Uterus (tissue), 4 donors: ENCODE data around the gene CAPNS1. TPM values are rescaled to one million over a fixed set of nuclear protein-coding genes. Genes with fewer than 3 reads are reported as not detected.
"Not testable (repeated sequence)": the region's sequence is repeated elsewhere in the genome, so short reads cannot be mapped to it uniquely, and the experiment has no call there.

Source experiments
- DNase-seq, 2 donors: peaks; one replicate each; pipeline ENCODE4 v3.0.0-alpha.2; 2019 to 2020
- H3K27ac ChIP-seq, 2 donors: fragments of 200-600 bp; sonication (generic); 1 replicate in 1 of 2; 2 replicates in 1 of 2; pipeline ENCODE4 v1.5.1; 2016 to 2018
- H3K27me3 ChIP-seq, 2 donors: fragments of 200-600 bp; sonication (generic); one replicate each; pipeline ENCODE4 v1.5.1; 2018 to 2019; ENCODE audit warnings: control low read depth in 1 of 2
- H3K36me3 ChIP-seq, 2 donors: fragments of 200-600 bp; sonication (generic); one replicate each; pipeline ENCODE4 v1.5.1; 2019; ENCODE audit warnings: control low read depth in 1 of 2
- H3K4me1 ChIP-seq, 2 donors: fragments of 200-600 bp; sonication (generic); one replicate each; pipeline ENCODE4 v1.5.1; 2018 to 2019; ENCODE audit warnings: control low read depth in 1 of 2
- H3K4me3 ChIP-seq, 2 donors: fragments of 200-600 bp; sonication (generic); 1 replicate in 1 of 2; 2 replicates in 1 of 2; pipeline ENCODE4 v1.5.1; 2018 to 2019; ENCODE audit warnings: mild to moderate bottlenecking in 1 of 2
- H3K9me3 ChIP-seq, 2 donors: fragments of 200-600 bp; sonication (generic); one replicate each; pipeline ENCODE4 v1.5.1; 2019; ENCODE audit warnings: control low read depth in 1 of 2
- POLR2A ChIP-seq, 2 donors: fragments of 450-650 bp; IDR thresholded peaks; one replicate each; pipeline ENCODE4 v1.6.1; 2016; ENCODE audit warnings: antibody characterized with exemption in 2 of 2, mild to moderate bottlenecking in 1 of 2, moderate library complexity in 1 of 2
- intact Hi-C: fragments of 100-400 bp; cut with DNase I; formaldehyde crosslinking; loops from one replicate; pipeline ENCODE4 v1.15.1; 2023; ENCODE audit warnings: low total_unique reads
- total RNA-seq, 4 donors: library from RNA; depleted of rRNA in 3 of 4; stranded (reverse); fragments of >200 nt in 3 of 4; gene quantifications; one replicate each; pipeline versions ENCODE4 v1.1.0 to v1.2.4, GENCODE V29; 2014 to 2023
- TF ChIP-seq, protein P1 (sequence below), 4 experiments: fragments of 200-600 bp in 2 of 4; fragments of 450-650 bp in 2 of 4; sonication (generic) in 2 of 4; IDR thresholded peaks; one replicate each; pipeline ENCODE4 v1.5.1; 2016 to 2019; ENCODE audit warnings: antibody characterized with exemption in 4 of 4, mild to moderate bottlenecking in 2 of 4, moderate library complexity in 1 of 4
- donor health status: DM: yes; HTN: yes; CAD: no.

Gene CAPNS1
- total RNA-seq, 4 donors from 2014 or later: 134 to 511 (median 179) TPM

DNA sequence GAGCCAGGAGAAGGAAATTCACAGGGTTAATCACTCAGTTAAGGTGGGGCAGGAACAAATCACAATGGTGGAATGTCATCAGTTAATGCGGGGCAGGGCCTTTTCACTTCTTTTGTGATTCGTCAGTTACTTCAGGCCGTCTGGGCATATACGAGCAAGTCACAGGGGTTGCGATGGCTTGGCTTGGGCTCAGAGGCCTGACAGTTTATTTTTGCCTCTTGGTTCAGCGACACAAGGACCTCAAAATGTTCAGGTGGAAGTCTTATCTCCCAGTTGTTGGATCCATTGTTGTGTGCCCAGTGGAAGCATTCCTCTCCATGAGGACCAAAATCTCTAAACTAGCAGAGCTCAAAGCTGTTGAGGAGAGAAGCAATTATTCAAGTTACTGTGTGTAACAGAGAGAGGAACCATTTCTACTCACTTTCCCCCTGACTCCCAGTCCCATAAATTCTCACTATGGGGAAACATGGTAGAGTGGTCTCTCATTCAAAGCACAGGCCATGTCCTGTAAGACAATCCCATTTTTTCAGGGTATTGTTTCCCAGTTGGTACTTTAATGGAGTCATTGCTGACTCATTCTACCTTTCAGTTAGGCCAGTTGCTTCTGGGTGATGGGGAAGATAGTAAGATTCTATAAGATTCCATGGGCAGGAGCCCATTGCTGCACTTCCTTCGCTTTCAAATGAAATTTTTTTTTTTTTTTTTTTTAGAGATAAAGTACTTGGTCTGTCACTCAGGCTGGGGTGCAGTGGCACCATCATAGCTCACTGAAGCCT is 21.1 kb downstream of the CAPNS1 start:
- no peak for DNase-seq
- no peak overlapping the region for H3K27ac ChIP-seq
- no peaks in the 10 kb centered on the region for H3K27me3 ChIP-seq
- intact Hi-C loops: no loop called here
- no peaks in the 10 kb centered on the region for H3K9me3 ChIP-seq
- H3K4me1 ChIP-seq: no peaks in the 10 kb centered on the region
- TF ChIP-seq POLR2A (IDR thresholded peaks at IDR 0.05): no peak
- TF ChIP-seq, protein P1, sequence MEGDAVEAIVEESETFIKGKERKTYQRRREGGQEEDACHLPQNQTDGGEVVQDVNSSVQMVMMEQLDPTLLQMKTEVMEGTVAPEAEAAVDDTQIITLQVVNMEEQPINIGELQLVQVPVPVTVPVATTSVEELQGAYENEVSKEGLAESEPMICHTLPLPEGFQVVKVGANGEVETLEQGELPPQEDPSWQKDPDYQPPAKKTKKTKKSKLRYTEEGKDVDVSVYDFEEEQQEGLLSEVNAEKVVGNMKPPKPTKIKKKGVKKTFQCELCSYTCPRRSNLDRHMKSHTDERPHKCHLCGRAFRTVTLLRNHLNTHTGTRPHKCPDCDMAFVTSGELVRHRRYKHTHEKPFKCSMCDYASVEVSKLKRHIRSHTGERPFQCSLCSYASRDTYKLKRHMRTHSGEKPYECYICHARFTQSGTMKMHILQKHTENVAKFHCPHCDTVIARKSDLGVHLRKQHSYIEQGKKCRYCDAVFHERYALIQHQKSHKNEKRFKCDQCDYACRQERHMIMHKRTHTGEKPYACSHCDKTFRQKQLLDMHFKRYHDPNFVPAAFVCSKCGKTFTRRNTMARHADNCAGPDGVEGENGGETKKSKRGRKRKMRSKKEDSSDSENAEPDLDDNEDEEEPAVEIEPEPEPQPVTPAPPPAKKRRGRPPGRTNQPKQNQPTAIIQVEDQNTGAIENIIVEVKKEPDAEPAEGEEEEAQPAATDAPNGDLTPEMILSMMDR (IDR thresholded peaks at IDR 0.05): no peak
- no peak overlapping the region for H3K4me3 ChIP-seq
- H3K36me3 ChIP-seq: no peaks in the 10 kb centered on the region

DNA sequence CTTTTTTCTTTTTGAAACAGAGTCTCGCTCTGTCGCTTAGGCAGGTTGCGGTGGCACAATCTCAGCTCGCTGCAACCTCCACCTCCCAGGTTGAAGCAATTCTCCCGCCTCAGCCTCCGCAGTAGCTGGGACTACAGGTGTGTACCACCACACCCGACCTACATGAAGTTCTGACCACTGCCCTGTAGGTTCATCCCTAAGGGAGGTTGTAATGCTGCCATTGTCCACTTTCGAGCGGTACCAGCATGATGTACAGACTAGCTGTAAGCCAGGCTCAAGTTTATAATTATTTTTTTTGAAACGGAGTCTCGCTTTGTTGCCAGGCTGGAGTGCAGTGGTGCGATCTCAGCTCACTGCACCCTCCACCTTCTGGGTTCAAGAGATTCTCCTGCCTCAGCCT is 23.9 kb downstream of the CAPNS1 start:
- TF ChIP-seq, protein P1 (IDR thresholded peaks at IDR 0.05): no peak
- no peak for TF ChIP-seq POLR2A (IDR thresholded peaks at IDR 0.05)
- no peaks in the 10 kb centered on the region for H3K27me3 ChIP-seq
- intact Hi-C loops: no loop called here
- no peaks in the 10 kb centered on the region for H3K4me1 ChIP-seq
- DNase-seq: no peak
- H3K36me3 ChIP-seq: no peaks in the 10 kb centered on the region
- no peaks in the 10 kb centered on the region for H3K9me3 ChIP-seq
- H3K4me3 ChIP-seq: no peak overlapping the region
- H3K27ac ChIP-seq: no peak overlapping the region

DNA sequence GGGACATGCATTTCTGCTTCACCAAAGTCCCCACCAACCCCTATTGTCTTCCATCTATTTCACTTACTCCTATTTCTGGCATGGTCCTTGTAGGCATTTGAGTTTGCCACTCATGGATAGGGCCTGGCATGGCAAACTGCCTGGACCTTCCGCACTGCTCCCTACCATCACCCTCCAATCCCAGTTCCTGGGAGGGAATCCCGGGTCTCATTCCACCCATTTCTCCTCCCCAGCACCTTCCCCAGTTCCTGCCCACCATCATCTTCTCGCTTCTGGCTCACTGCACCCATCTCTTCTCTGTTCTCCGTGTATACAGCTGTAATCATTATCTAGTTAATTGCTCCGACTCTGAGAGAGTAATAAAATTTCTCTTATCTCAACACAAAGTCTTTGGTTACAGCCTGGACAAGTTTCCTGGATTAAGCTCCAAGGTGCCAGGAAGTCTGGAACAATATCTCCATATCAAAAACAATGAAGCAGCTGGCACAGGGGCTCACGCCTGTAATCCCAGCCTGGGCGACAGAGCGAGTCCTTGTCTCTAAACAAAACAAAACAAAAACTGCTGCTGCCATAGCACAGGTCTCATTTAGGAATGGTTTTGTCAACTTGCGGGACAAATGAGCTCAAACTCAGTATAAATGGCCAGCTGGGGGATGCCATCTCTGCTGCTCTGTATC is 29.4 kb downstream of the CAPNS1 start:
- peak in 1 of 2 donors; percentile 31 for DNase-seq
- H3K36me3 ChIP-seq: no peaks in the 10 kb centered on the region
- no peaks in the 10 kb centered on the region for H3K27me3 ChIP-seq
- no peak for TF ChIP-seq POLR2A (IDR thresholded peaks at IDR 0.05)
- TF ChIP-seq, protein P1 (IDR thresholded peaks at IDR 0.05): no peak
- peak overlapping the region; percentile 42 to 49 for H3K27ac ChIP-seq
- no peak overlapping the region for H3K4me3 ChIP-seq
- H3K4me1 ChIP-seq: no peaks in the 10 kb centered on the region
- no peaks in the 10 kb centered on the region for H3K9me3 ChIP-seq
- intact Hi-C loops: no loop called here

DNA sequence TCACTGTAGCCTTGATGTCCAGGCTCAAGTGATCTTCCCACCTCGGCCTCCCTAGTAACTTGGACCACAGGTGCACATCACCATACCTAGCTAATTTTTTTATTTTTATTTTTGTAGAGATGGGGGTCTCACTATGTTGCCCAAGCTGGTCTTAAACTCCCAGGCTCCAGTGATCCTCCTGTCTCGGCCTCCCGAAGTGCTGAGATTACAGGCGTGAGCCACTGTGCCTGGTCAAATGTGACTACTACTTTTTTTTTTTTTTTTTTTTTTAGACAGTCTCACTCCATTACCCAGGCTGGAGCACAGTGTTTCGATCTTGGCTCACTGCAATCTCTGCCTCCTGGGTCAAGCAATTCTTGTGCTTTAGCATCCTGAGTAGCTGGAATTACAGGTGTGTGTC is 33.0 kb downstream of the CAPNS1 start:
- Histone ChIP-seq H3K4me1 (no peaks in the 10 kb centered on the region), H3K9me3 (no peaks in the 10 kb centered on the region), H3K27ac (no peak overlapping the region), H3K36me3 (no peaks in the 10 kb centered on the region), H3K27me3 (no peaks in the 10 kb centered on the region), H3K4me3 (no peak overlapping the region)
- intact Hi-C loops: loop anchor here (5.0 kb wide), 1 partner anchor 46 kb away; no protein-coding TSS in a partner anchor
- no peak for TF ChIP-seq POLR2A (IDR thresholded peaks at IDR 0.05)
- TF ChIP-seq, protein P1 (IDR thresholded peaks at IDR 0.05): no peak
- DNase-seq: no peak

DNA sequence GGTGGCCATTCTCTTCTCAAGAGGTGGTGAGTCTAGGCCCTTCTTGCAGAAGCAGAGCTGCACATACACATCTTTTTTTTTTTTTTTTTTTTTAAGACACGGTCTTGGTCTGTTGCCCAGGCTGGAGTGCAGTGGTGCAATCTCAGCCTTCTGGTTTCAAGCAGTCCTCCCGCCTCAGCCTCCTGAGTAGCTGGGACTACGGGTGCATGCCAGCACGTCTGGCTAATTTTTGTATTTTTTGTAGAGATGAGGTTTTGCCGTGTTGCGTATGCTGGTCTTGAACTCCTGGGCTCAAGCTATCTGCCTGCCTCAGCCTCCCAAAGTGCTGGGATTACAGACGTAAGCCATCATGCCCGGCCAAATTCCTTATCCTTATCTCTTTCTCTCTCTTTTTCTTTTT is 34.0 kb downstream of the CAPNS1 start:
- intact Hi-C loops: loop anchor here (5.0 kb wide), 1 partner anchor 47 kb away; no protein-coding TSS in a partner anchor

DNA sequence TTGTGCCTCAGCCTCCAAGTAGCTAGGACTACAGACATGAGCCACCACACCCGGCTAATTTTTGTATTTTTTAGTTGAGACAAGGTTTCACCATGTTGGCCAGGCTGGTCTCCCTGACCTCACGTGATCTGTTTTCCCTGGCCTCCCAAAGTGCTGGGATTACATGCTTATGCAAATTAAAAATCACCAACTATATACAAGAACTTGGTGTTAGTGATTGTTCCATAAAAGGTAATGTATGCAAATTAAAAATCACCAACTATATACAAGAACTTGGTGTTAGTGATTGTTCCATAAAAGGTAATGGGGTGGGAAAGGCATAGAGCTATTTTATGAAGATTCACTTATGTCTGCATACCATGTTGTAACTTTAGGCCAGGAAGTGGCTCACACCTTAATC is 39.2 kb downstream of the CAPNS1 start:
- H3K36me3 ChIP-seq, intact Hi-C loops, H3K4me1 ChIP-seq, H3K27me3 ChIP-seq, H3K27ac ChIP-seq, H3K4me3 ChIP-seq, H3K9me3 ChIP-seq, DNase-seq: not testable (repeated sequence)

More for the DNA sequence above, 34.0 kb downstream of the CAPNS1 start:
- DNase-seq, H3K36me3 ChIP-seq, H3K4me1 ChIP-seq, H3K9me3 ChIP-seq, H3K27ac ChIP-seq, H3K27me3 ChIP-seq, H3K4me3 ChIP-seq: not testable (repeated sequence)
